Neural progenitor cell (in vitro differentiated cells): ENCODE measurements around the gene UPK1A. TPM values are rescaled to one million over a fixed set of nuclear protein-coding genes. Genes with fewer than 3 reads are reported as not detected.

ENCODE experiments used
- DNase-seq: peaks from one replicate; pipeline ENCODE4 v3.0.0-alpha.2; 2016; ENCODE audit warnings: low spot score
- H2AFZ ChIP-seq: fragments of 200-600 bp; sonication (generic); replicated peaks from 2 replicates; pipeline ENCODE4 v1.6.1; 2016; ENCODE audit warnings: antibody characterized with exemption
- H3F3A ChIP-seq: fragments of 200-600 bp; sonication (generic); 2 replicates; pipeline ENCODE4 v1.6.1; 2016; ENCODE audit warnings: antibody characterized with exemption, low read depth
- H3K27ac ChIP-seq: fragments of 200-600 bp; sonication (generic); 2 replicates; pipeline ENCODE4 v1.5.1; 2016; ENCODE audit warnings: mild to moderate bottlenecking
- H3K27me3 ChIP-seq: fragments of 200-600 bp; sonication (generic); 2 replicates; pipeline ENCODE4 v1.6.1; 2016; ENCODE audit warnings: mild to moderate bottlenecking, moderate library complexity
- H3K36me3 ChIP-seq: fragments of 200-600 bp; sonication (generic); 2 replicates; pipeline ENCODE4 v1.5.1; 2016
- H3K4me1 ChIP-seq: fragments of 200-600 bp; sonication (generic); 2 replicates; pipeline ENCODE4 v1.6.1; 2016; ENCODE audit warnings: mixed run types
- H3K4me2 ChIP-seq: fragments of 200-600 bp; sonication (generic); 2 replicates; pipeline ENCODE4 v1.6.1; 2016
- H3K4me3 ChIP-seq: fragments of 200-600 bp; sonication (generic); 2 replicates; pipeline ENCODE4 v1.5.1; 2016
- H3K79me2 ChIP-seq: fragments of 200-600 bp; sonication (generic); 2 replicates; pipeline ENCODE4 v1.6.1; 2016; ENCODE audit warnings: low read depth
- H3K9ac ChIP-seq: fragments of 200-600 bp; sonication (generic); 2 replicates; pipeline ENCODE4 v1.6.1; 2016
- H3K9me3 ChIP-seq: fragments of 200-600 bp; sonication (generic); 2 replicates; pipeline ENCODE4 v1.5.1; 2016; ENCODE audit warnings: low read depth
- H4K20me1 ChIP-seq: fragments of 200-600 bp; sonication (generic); 2 replicates; pipeline ENCODE4 v1.6.1; 2016; ENCODE audit warnings: low read depth
- H3K27ac Mint-ChIP-seq: 3 replicates; pipeline ENCODE4 v1.8.0; 2021; ENCODE audit warnings: mixed read lengths
- H3K27me3 Mint-ChIP-seq: 2 replicates; pipeline ENCODE4 v1.8.0; 2022; ENCODE audit warnings: low read depth, mild to moderate bottlenecking, inconsistent platforms, moderate library complexity, mixed read lengths; ENCODE audit not compliant: insufficient read depth
- H3K36me3 Mint-ChIP-seq: 3 replicates; pipeline ENCODE4 v1.8.0; 2021; ENCODE audit warnings: mixed read lengths
- H3K4me1 Mint-ChIP-seq: 3 replicates; pipeline ENCODE4 v1.8.0; 2021; ENCODE audit warnings: mixed read lengths
- H3K4me3 Mint-ChIP-seq: 3 replicates; pipeline ENCODE4 v1.8.0; 2021; ENCODE audit warnings: mild to moderate bottlenecking, moderate library complexity, mixed read lengths
- H3K9me3 Mint-ChIP-seq: 3 replicates; pipeline ENCODE4 v1.8.0; 2020; ENCODE audit warnings: mixed read lengths
- CTCF ChIP-seq: fragments of 200-600 bp; sonication (generic); IDR thresholded peaks from 2 replicates; pipeline ENCODE4 v1.5.1; 2017; ENCODE audit warnings: antibody characterized with exemption, mild to moderate bottlenecking
- EZH2 ChIP-seq: fragments of 200-600 bp; sonication (generic); IDR thresholded peaks from 2 replicates; pipeline ENCODE4 v1.6.1; 2017; ENCODE audit warnings: antibody characterized with exemption, mild to moderate bottlenecking, moderate library complexity
- EZH2phosphoT487 ChIP-seq: fragments of 200-600 bp; sonication (generic); IDR thresholded peaks from 2 replicates; pipeline ENCODE4 v1.6.1; 2017; ENCODE audit warnings: antibody characterized with exemption
- total RNA-seq: library from RNA; depleted of rRNA; stranded (reverse); fragments of >200 nt; gene quantifications from 2 replicates; pipeline ENCODE4 v1.2.3, GENCODE V29; 2015; ENCODE audit warnings: low replicate concordance

UPK1A gene
- total RNA-seq, 1 donor from 2014 or later, result not detected

- peaks cover 11% of the 10 kb centered on the region for H3F3A ChIP-seq
- H3K9ac ChIP-seq, result no peak overlapping the region
- H3K4me3 ChIP-seq, result no peak overlapping the region
- Mint-ChIP-seq H3K36me3 (no peaks in the 10 kb centered on the region), H3K27ac (no peak overlapping the region), H3K27me3 (peaks cover 2% of the 10 kb centered on the region), H3K4me1 (peaks cover 7% of the 10 kb centered on the region), H3K9me3 (no peaks in the 10 kb centered on the region), H3K4me3 (no peak overlapping the region)
- no peak overlapping the region for H3K27ac ChIP-seq
- no peaks in the 10 kb centered on the region for H4K20me1 ChIP-seq
- no peaks in the 10 kb centered on the region for H3K36me3 ChIP-seq
- TF ChIP-seq CTCF (peak; percentile 93), EZH2phosphoT487 (no peak)
- peaks cover 4% of the 10 kb centered on the region for H3K27me3 ChIP-seq
- H3K4me1 ChIP-seq, result no peaks in the 10 kb centered on the region
- H3K4me2 ChIP-seq, result no peak overlapping the region
- no peak overlapping the region for H2AFZ ChIP-seq
- peak; percentile 93 for DNase-seq
- no peaks in the 10 kb centered on the region for H3K9me3 ChIP-seq
- no peaks in the 10 kb centered on the region for H3K79me2 ChIP-seq
Observed at GRCh38 chr19:35693835-35694599, 27.7 kb downstream of the UPK1A start.

- no peak overlapping the region for H3K9ac ChIP-seq
Observed at GRCh38 chr19:35695895-35696422, 29.6 kb downstream of the UPK1A start.

GRCh38 chr19:35696835-35697234 is 30.5 kb downstream of the UPK1A start:
- DNase-seq, result no peak

More at GRCh38 chr19:35695895-35696422, 29.6 kb downstream of the UPK1A start:
- H3K79me2 ChIP-seq, result no peaks in the 10 kb centered on the region
- no peak overlapping the region for H3K27ac Mint-ChIP-seq
- H4K20me1 ChIP-seq, result no peaks in the 10 kb centered on the region
- H3F3A ChIP-seq, result peaks cover 11% of the 10 kb centered on the region
- H3K9me3 Mint-ChIP-seq, result no peaks in the 10 kb centered on the region
- peaks cover 2% of the 10 kb centered on the region for H3K27me3 Mint-ChIP-seq
- peaks cover 4% of the 10 kb centered on the region for H3K27me3 ChIP-seq
- H3K4me1 ChIP-seq, result no peaks in the 10 kb centered on the region
- no peak overlapping the region for H3K4me3 ChIP-seq
- H3K4me2 ChIP-seq, result no peak overlapping the region
- no peak for DNase-seq
- no peaks in the 10 kb centered on the region for H3K36me3 Mint-ChIP-seq
- TF ChIP-seq CTCF (no peak), EZH2phosphoT487 (no peak), EZH2 (no peak)
- H3K27ac ChIP-seq, result no peak overlapping the region
- no peaks in the 10 kb centered on the region for H3K36me3 ChIP-seq
- H3K9me3 ChIP-seq, result no peaks in the 10 kb centered on the region
- H3K4me1 Mint-ChIP-seq, result peaks cover 3% of the 10 kb centered on the region
- no peak overlapping the region for H2AFZ ChIP-seq
- H3K4me3 Mint-ChIP-seq, result no peak overlapping the region

More at GRCh38 chr19:35696835-35697234, 30.5 kb downstream of the UPK1A start:
- Mint-ChIP-seq H3K36me3 (no peaks in the 10 kb centered on the region), H3K27ac (no peak overlapping the region), H3K27me3 (peaks cover 2% of the 10 kb centered on the region), H3K9me3 (no peaks in the 10 kb centered on the region), H3K4me3 (no peak overlapping the region), H3K4me1 (peaks cover 3% of the 10 kb centered on the region)
- TF ChIP-seq EZH2 (no peak), CTCF (no peak), EZH2phosphoT487 (no peak)
- Histone ChIP-seq H3K36me3 (no peaks in the 10 kb centered on the region), H3K27ac (no peak overlapping the region), H3K4me3 (no peak overlapping the region), H2AFZ (no peak overlapping the region), H3K79me2 (no peaks in the 10 kb centered on the region), H3K27me3 (peaks cover 4% of the 10 kb centered on the region), H3F3A (peaks cover 11% of the 10 kb centered on the region), H3K4me1 (no peaks in the 10 kb centered on the region), H4K20me1 (no peaks in the 10 kb centered on the region), H3K4me2 (no peak overlapping the region), H3K9me3 (no peaks in the 10 kb centered on the region), H3K9ac (no peak overlapping the region)
